Epithelial cell of esophagus (primary cell): ENCODE data around the gene ADH4.
"Not testable (repeated sequence)": the region's sequence is repeated elsewhere in the genome, so short reads cannot be mapped to it uniquely, and the experiment has no call there.

Experiments used
- DNase-seq: peaks from one replicate; pipeline ENCODE4 v3.0.0; 2010; ENCODE audit warnings: low read depth
- H3K4me3 ChIP-seq: 2 replicates; pipeline ENCODE4 v1.5.1; 2011; ENCODE audit warnings: mild to moderate bottlenecking, low read length, control low read depth
- TF ChIP-seq, protein P1 (sequence below): IDR thresholded peaks from 2 replicates; pipeline ENCODE4 v1.5.1; 2011; ENCODE audit warnings: low read depth, mild to moderate bottlenecking, low read length, control low read depth, inconsistent platforms; ENCODE audit not compliant: insufficient read depth; ENCODE audit errors: missing control alignments

The ADH4 gene

DNA sequence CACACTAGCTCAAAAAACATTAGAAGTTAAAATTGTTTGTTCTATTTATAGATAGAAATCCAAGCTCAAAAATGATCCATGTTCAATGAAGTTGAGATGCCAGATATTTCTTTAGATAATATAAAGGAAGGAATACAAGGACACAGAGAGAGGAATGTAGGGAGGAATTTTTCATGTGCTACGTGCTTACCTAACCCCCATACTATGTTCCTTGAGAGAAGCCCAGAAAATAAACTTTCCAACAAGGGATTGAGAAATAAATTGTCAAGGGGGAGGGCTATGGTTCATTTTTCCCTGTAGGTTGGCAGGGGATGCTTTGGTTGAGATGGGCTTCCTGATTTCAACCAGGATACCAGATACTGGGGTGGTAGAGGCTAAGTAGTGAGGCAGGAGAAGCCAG lies 39.9 kb downstream of the ADH4 start:
- TF ChIP-seq, protein P1, sequence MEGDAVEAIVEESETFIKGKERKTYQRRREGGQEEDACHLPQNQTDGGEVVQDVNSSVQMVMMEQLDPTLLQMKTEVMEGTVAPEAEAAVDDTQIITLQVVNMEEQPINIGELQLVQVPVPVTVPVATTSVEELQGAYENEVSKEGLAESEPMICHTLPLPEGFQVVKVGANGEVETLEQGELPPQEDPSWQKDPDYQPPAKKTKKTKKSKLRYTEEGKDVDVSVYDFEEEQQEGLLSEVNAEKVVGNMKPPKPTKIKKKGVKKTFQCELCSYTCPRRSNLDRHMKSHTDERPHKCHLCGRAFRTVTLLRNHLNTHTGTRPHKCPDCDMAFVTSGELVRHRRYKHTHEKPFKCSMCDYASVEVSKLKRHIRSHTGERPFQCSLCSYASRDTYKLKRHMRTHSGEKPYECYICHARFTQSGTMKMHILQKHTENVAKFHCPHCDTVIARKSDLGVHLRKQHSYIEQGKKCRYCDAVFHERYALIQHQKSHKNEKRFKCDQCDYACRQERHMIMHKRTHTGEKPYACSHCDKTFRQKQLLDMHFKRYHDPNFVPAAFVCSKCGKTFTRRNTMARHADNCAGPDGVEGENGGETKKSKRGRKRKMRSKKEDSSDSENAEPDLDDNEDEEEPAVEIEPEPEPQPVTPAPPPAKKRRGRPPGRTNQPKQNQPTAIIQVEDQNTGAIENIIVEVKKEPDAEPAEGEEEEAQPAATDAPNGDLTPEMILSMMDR = no peak
- DNase-seq = no peak
- no peak overlapping the region for H3K4me3 ChIP-seq

DNA sequence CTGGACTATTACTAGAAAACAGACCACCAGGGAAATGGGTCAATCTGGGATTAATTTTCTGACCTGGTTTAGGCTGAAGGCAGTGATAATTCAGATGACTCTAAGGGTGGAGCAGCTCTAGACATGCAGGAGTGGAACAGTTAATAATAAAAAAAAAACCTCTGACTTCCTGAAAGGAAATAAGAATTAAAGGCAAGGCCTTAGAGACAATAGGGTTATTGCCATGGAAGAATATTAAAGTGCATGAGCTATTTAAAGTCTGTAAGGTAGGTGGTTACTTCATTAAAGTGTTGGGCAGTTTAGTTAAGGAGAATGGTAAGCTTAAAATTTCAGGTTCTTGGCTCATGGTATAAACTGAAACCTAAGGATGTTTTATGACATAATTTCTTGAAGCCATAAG lies 40.9 kb downstream of the ADH4 start:
- DNase-seq = no peak
- no peak overlapping the region for H3K4me3 ChIP-seq
- TF ChIP-seq, protein P1 = no peak

DNA sequence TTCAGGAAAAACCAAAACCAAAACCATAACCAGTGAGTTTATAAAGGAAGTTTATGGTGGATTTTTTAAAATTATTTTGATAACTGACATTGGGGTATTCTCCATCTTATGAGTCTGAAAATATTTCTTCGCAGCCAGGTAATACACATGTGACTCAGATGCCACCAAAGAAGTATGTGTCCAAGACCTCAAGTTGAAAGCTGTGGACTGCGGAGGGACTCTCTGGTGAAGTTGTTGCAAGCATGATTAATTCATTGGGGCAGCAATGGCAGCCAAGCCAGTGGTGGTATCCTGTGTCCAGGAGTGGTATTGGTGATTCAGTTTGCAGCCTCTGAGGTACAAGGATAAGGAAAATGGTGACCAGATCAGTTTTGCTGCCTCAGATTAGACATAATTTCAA lies 41.5 kb downstream of the ADH4 start:
- no peak overlapping the region for H3K4me3 ChIP-seq
- DNase-seq = no peak
- TF ChIP-seq, protein P1 = no peak

DNA sequence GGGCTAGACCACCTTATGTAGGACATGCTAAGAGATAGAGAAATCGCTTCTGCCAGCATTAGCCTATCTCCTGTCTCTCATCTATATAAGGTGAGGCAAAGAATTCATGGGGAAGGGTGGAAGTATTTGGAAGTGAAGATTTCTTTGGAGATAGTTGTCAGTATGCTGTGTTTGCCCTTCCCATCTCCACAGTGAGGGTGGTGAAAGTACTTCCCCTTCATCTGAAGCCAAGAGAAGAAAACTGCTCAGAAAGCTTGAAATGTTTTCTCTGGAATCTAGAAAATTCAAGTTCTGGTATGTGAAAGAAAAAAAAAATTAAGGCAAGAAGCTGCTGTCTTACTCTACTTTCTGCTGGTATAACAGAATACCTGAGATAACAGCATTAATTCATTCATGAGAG lies 43.2 kb downstream of the ADH4 start:
- DNase-seq = no peak
- TF ChIP-seq, protein P1 = no peak
- H3K4me3 ChIP-seq = no peak overlapping the region

DNA sequence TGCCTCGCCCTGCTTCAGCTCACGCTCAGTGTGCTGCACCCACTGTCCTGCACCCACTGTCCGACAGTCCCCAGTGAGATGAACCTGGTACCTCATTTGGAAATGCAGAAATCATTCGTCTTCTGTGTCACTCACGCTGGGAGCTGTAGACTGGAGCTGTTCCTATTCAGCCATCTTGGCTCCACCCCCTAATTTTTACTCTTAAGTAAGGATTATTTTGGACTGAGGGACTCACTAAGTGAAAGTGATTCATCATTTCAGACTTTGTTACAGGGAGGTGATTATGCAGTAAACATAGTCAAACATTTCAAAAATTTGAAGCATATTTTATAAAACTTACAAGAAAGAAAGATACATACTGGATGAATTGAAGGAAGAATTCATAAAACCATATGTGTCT lies 44.3 kb downstream of the ADH4 start:
- not testable (repeated sequence) for H3K4me3 ChIP-seq, DNase-seq

DNA sequence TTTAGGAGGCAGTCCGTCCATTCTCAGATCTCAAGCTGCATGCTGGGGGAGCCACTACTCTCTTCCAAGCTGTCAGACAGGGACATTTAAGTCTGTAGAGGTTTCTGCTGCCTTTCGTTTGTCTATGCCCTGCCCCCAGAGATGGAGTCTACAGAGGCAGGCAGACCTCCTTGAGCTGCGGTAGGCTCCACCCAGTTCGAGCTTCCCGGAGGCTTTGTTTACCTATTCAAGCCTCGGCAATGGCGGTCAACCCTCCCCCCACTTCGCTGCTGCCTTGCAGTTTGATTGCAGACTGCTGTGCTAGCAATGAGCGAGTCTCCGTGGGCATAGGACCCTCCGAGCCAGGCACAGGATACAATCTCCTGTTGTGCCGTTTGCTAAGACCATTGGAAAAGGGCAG lies 44.8 kb downstream of the ADH4 start:
- TF ChIP-seq, protein P1 = no peak
- H3K4me3 ChIP-seq = no peak overlapping the region
- no peak for DNase-seq

DNA sequence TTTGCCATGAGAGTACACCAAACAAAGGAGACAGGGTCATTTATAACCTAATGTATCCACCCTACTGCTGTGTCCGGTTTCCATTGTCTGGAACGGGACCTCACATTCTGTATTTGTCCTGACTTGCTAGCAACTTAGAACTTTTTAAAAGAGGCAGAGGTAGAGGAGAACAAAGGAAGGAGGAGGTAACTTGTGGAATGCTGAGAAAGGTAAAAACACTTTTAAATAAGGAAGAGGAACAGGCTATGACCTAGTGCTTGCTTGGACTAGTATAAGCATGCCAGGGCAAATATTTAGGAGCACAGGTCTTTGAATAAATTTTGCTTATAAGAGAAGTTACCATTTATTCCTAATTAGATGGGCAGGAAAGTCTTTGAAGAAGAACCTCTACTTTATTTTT lies 52.3 kb downstream of the ADH4 start:
- H3K4me3 ChIP-seq = peak overlapping the region; percentile 97
- DNase-seq = peak; percentile 63

DNA sequence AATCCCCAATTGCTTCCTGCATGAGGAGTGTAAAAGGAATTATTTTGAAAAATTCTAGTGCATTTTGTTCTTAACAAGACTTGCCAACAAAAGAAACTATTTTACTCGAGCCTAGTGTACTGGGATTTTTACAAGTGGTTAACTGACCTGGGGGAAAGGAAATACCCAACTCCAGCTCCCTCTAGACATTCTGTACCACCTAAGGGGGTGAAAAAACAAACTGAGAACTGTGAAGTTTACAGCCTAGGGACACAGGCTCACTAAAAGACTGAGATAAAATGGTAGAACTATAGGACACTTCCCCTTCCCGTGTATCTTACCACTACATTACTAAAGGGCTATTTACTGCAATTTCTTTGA lies 52.9 kb downstream of the ADH4 start:
- DNase-seq = peak; percentile 9
- TF ChIP-seq, protein P1 = no peak
- H3K4me3 ChIP-seq = peak overlapping the region; percentile 97
